ENCODE data around the gene COX4I2.

DNA sequence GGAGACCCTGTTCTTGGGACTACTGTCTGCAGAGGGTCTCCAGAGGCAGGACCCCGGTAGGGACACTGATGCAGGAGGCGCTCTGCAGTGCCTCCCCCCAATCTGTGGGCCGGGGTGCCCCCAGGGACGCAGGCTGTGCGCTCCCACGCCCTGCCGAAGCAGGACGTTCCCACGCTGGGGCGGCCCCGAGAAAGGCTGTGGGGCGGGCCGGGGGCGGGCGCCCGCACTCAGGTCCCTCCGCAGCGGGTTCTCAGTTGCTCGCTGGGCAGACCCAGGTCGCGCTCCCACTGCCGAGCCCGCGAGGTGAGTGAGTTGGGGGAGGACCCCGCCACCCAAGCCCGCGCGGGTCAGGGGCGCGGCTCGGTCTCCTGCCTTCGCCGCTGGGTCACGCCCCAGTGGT, at the start of gene COX4I2:
- TF ChIP-seq, protein P1, sequence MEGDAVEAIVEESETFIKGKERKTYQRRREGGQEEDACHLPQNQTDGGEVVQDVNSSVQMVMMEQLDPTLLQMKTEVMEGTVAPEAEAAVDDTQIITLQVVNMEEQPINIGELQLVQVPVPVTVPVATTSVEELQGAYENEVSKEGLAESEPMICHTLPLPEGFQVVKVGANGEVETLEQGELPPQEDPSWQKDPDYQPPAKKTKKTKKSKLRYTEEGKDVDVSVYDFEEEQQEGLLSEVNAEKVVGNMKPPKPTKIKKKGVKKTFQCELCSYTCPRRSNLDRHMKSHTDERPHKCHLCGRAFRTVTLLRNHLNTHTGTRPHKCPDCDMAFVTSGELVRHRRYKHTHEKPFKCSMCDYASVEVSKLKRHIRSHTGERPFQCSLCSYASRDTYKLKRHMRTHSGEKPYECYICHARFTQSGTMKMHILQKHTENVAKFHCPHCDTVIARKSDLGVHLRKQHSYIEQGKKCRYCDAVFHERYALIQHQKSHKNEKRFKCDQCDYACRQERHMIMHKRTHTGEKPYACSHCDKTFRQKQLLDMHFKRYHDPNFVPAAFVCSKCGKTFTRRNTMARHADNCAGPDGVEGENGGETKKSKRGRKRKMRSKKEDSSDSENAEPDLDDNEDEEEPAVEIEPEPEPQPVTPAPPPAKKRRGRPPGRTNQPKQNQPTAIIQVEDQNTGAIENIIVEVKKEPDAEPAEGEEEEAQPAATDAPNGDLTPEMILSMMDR (IDR thresholded peaks at IDR 0.05; ENCODE audit: low read length): no peak
- no peak for TF ChIP-seq EZH2phosphoT487 (IDR thresholded peaks at IDR 0.05; ENCODE audit: low read length)

Data from MM.1S (cell line).